ENCODE measurements around the gene CLCN3.
A peak's percentile ranks its signal among the peaks of the same experiment; 100 is the strongest.
"Not testable (repeated sequence)": the region's sequence is repeated elsewhere in the genome, so short reads cannot be mapped to it uniquely, and the experiment has no call there.

The CLCN3 gene
- 34.7 to 59.4 (median 51.0) reads per million in 4 donors for total RNA-seq

DNA sequence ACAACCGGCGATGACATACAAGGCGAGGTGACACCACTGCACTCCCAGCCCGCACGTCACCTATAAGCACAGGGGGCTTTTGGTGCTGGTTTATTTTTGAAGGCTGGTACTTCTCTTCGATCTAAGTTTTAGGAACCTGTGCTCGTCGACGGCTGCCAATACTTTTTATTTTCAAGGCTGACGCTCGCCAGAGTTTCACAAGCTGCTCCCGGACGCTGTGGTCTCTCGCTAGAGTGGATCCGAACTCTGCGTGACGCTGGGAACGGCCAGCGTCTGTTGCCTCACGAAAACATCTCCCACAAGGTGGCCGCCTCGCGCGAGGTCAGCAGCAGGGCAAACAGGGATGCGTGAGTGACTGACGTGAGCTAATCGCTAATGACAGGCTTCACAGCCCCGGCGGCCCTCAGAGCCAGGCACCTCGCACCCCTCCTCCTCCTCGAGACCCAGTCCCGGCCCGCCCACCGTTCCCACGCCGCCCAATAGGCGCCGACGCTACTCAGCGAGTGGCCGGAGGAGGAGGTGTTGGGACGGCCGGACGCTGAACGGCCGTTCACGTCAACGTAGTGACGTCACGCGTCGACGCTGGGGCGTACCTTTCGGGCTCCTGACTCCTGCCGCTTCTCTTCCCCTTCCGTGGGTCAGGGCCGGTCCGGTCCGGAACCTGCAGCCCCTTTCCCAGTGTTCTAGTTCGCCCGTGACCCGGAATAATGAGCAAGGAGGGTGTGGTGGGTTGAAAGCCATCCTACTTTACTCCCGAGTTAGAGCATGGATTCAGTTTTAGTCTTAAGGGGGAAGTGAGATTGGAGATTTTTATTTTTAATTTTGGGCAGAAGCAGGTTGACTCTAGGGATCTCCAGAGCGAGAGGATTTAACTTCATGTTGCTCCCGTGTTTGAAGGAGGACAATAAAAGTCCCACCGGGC is at the start of gene CLCN3:
CLCN3 (plus strand) TSS at position 621 of the 922 bp plus-strand sequence. CDS start 15,351 bp downstream, outside the sequence.
- peak; percentile 70 to 97 (median 76) for DNase-seq

- DNase-seq: not testable (repeated sequence)
Measured at GRCh38 chr4:169571012-169571411, 49.4 kb upstream of the CLCN3 start.

DNA sequence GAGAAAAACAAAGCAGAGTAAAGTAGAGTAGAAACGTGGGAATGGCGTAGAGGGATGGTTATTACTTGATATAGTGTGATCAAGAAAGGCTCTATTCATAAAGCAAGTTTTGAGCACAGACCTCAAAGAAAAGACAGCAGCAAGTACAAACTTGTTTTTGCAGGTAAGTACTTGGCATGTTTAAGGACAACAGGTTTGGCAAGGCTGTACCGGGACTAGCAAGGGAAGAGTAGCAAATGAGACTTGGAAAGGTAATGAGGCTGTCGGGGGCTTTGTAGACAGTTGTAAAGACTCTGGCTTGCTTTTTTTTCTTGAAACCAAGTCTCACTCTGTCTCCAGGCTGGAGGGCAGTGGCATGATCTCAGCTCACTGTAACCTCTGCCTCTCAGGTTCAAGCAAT is 48.9 kb upstream of the CLCN3 start:
- DNase-seq: no peak

DNA sequence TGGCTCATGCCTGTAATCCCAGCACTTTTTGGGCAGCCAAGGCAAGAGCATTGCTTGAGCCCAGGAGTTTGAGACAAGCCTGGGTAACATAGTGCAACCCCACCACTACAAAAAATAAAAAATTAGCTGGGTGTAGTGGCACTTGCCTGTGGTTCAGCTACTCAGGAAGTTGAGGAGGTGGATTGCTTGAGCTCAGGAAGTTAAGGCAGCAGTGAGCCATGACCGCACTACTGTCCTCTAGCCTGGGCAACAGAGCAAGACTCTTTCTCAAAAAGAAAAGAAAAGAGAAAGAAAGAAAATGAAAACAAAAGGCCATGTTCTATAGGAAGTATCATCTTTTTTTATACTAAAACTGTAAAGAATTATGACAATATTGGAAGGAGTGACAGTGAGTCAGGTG is 46.5 kb upstream of the CLCN3 start:
- no peak for DNase-seq

- DNase-seq: peak in 1 of 5 donors; percentile 16
Measured at GRCh38 chr4:169582203-169582602, 38.2 kb upstream of the CLCN3 start.

GRCh38 chr4:169582706-169583105 is 37.7 kb upstream of the CLCN3 start:
- DNase-seq: no peak

- DNase-seq: no peak
Measured at GRCh38 chr4:169583563-169583962, 36.8 kb upstream of the CLCN3 start.

DNA sequence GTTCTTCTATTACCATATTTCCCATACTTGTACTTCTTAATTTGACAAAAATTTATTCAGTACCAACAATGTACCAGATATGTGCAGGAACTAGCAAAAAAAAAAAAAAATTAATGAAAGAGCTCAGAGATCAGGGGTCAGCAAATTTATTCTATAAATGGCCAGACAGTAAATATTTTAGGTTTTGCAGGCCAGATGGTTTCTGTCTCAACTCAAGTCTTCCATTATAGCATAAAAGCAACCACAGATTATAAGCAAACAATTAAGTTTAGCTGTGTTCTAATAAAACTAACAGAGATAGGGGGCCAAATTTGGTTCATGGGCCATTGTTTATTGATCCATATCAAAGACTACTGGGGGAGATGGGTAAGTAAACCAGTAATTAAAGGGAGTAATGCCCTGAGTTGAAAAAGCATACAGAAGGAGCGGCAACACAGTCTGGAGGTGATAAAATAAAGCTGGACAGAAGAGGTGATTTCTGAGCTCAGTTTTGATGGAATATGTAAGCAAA is 27.3 kb upstream of the CLCN3 start:
- no peak for DNase-seq

- DNase-seq: no peak
Measured at GRCh38 chr4:169594560-169595195, 25.7 kb upstream of the CLCN3 start.

- DNase-seq: no peak
Measured at GRCh38 chr4:169601016-169601771, 19.2 kb upstream of the CLCN3 start.

DNA sequence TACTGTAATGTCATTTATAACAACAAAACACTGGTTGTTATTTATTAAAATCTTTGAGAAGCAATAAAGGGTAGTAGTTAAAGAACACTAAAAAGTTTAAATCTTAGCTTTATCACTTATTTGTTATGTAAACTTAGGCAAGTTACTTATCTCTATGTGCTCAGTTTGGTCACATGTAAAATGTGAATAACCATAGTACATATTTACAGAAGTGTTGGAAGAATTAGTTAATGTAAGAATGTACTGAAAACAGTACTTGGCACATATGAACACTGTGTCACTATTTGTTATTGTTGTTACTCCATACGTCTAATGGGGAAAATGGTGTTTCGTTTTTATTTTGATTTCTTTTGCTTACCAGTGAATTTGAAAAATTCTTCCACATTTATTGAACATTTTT is 17.1 kb upstream of the CLCN3 start:
- no peak for DNase-seq

DNA sequence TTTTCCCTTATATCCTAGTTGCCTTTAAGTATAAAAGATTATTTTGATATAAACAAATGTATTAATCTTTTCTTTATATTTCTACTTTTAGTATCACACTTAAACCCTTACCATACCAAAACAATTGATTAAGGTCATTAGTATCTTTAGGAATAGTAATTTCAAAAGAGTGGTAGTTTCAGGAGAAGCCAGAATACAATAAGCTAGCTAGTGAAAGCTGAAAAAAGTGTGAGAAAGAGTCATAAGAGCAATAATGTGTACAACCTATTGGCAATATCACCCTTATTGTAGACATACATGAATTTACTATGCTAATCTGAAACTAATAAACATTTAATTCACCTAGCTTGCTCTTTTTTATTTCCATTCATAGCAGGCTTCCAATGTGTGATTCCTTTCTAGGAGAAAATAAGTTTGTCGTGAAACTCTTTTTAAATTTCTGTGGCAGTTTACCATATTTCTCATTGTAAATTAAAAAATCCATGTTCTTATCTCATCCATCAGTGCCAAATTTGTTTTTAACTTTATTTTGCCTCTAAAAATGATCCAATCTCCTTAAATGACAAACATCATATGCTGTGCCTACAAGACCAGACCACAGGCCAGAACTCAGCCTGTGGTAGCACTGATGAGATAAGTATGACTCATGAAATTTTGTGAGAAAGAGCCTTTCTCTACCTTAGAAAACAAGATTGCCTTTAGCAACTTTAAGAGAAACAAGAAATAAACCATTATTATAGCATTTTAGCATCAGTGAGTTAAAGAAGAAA is 16.1 kb upstream of the CLCN3 start:
- peak in 1 of 5 donors; percentile 63 for DNase-seq

DNA sequence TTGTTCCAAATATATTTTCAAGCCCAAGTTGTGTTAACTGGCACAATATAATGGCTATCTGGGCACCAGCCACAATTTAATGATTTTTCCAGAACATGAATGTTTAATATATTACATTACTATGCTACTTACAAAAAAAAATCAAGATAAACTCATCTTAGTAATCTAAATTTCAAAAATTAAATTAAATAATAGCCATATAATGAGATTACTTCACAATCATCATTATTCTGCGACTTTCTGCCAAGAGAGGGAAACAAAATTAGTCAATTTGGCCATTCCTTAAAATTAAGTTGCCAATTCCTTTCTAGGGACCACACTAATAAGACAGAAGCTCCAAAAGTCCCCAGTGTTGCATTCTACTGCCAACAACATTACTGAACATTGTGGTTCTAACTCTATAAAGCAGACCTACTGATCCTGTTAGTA is 15.5 kb upstream of the CLCN3 start:
- no peak for DNase-seq

GRCh38 chr4:169611157-169611556 is 9.2 kb upstream of the CLCN3 start:
- DNase-seq: no peak

DNA sequence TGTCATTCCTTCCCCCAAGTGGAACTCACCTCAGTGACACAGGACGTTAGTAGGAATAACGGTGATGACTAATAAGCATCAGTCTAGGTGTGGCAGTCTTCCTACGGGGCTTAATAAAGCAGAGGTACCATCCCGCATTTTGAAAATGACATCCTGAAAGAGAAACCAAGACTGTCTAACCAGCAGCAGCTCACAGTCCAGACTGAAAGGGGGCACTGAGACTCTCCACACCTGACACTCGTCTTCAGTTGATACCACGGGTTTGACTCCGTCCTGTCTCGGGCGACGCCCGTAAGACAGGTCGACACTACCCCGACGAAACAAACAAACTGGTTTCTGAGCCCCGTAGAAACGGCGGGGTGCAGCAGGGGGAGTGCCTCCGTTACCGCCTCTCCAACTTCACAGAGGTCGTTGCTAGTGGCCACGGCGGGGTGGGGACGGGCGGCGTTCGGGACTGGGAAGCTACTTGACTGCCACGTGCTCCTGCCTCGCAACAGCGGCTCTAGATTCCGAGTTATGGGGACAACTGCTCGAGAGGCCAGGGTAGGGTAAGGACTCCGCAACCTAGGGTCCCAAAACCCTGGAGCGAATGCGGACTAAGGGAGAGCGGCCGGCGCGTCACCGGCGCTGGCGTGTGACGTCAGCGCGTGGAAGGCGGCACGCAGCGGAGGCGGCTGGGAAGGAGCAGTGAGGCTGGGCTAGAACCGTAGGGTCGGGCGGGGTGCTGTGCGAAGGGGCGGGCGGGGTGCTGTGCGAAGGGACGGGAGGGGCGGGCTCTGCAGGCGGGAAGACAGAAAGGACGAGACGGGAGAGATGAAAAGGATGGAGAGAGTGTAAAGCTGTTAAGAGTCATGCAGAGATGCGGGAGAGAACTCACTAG is 8.1 kb upstream of the CLCN3 start, which contains the start of gene NEK1:
NEK1 (minus strand) TSS at position 593 of the 880 bp plus-strand sequence. CDS start 9,953 bp downstream, outside the sequence.
- DNase-seq: peak; percentile 74 to 94 (median 81)

DNA sequence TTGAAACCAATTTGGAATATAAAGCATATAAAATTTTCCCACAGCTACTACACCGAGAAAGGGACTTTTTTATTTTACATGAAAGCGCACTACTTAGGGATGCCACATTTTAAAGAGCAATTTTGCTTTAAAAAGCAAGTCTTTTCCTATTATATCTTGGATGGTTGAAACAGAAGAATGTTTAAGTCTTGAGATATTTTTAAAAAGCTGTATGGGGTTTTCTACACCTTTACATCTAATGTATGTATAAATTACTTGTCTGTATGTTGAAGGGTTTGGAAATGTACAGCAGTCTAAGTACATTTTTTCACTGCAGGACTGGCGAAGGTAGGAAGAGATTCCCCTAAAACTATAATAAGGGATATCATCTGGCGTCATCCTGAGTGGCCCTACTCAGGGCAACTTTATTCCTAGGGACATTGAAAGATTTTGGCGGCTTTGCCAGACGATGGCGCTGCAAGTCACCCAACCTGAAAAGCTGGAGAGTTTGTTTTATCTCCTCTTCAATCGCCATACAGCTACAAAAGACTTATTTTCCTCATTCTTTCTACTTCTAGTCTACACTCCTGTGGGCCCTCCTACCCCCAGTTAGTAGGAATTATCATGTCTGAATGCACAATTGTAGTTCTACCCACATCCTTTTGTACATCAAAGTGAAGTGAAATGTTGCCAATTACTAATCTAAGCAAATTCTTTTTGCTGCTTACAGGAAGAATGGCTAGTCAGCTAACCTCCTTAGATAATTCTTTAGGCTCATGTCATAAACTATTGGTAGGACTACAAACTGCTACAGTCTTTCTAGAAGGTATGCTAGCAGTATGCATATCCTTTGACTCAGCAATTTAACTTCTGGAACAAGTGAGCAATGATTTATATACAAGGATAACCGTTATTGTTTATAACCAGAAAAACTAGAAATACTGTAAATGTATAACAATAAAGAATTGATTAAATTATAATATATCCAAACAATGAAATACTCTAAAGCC is 7.2 kb upstream of the CLCN3 start:
- peak; percentile 17 to 75 (median 56) for DNase-seq

DNA sequence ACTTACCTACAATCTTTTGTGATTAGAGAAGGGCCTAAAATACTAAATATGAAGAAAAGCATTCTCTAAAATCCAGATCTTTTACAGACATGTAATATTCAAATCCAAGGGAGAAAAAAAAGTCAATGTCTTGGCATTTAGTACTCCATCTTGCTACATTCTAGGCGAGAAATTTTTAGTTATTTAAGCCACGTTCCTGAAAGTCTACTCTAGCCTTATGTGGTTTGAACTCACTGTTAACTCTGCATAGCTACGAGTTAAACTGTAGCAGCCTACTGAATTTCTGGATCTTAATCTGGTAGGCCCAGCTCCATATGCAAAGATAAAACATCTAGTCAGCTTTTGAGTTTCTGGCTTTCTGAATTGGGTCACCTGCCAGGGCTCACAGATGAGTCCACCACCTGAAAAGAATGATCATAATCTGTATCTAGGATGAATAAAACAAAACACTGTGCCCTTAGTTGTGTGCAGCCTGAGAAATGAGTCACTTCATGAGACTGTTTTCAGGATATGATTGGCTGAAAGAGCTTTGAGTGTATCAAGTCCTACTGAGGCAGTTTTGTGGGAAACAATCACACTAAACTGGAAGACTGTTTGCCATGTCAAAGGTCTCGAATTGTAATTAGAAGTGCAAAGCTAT is 4.8 kb upstream of the CLCN3 start:
- peak in 1 of 5 donors; percentile 35 for DNase-seq

DNA sequence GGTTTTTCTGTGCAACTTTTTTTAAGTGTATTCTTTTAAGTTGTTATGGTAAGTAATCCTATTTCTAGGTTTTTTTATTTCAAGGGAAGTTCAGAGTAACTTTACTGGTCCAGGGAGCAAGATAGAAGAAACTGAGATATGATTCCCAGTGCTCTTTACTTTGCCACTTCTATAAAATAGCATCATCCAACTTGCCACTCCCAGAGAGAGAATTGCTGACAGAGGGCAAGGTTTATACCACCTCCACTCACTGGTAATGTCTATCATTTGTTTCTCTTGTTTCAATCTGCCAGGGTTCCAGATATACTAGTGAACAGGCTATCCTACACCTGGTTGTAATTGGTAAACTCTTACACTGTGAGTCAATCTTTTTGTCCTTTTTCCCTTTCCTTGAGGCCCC is 3.5 kb upstream of the CLCN3 start:
- DNase-seq: no peak

GRCh38 chr4:169617306-169617705 is 3.1 kb upstream of the CLCN3 start:
- DNase-seq: no peak

Data from T-helper 1 cell (primary cell).